NB4 (cell line): ENCODE measurements around the gene CIAO3.

ENCODE experiments used
- MYC ChIP-seq: IDR thresholded peaks from 2 replicates; pipeline ENCODE4 v1.6.1; 2011; ENCODE audit warnings: low read depth, low read length
- POLR2A ChIP-seq: IDR thresholded peaks from 2 replicates; pipeline ENCODE4 v1.6.1; 2011; ENCODE audit warnings: mild to moderate bottlenecking; ENCODE audit not compliant: insufficient read length; ENCODE audit errors: extremely low read depth
- TF ChIP-seq, protein P1 (sequence below): IDR thresholded peaks from 2 replicates; pipeline ENCODE4 v1.6.1; 2011; ENCODE audit warnings: low read depth, low read length

DNA sequence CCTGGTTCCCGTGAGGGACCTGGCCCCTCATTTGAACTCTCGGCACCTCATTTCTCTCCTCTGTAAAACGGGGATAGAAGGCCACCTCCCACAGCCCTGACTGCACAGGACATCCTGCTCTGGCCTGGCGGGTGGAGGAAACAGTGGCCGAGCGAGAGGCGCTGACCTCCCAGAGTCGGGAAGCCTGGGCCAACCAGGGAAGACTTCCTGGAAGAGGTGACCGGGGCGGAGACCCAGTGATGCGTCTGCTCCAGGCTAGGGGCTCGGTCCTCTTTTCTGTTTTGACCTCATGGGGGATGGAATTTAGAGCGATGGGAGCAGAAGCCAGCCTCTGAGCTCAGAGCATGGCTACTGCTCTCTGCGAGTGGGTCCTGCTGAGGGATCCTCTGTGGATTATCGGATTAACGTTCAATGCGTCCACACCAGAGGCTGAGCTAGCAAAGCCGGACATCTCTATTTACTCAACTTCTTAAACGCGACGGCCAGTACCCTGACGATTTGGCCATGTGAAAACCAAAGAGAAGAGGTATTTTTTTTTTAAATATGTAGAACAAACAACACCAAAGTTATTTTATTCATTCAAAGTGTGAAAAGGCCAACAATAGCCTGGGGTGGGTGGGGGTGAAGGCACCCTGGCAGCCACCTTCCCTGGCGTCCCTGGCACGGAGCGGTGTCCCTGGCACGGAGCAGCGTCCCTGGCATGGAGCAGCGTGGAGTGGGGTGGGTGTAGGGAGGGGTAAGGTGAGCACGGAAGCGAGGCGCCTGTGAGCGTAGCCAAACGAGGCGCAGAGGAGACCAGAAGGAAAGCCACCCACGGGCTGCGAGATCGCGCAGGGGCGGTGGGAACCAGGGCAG lies 10.6 kb upstream of the CIAO3 start:
- TF ChIP-seq POLR2A (no peak), MYC (no peak)
- TF ChIP-seq, protein P1, sequence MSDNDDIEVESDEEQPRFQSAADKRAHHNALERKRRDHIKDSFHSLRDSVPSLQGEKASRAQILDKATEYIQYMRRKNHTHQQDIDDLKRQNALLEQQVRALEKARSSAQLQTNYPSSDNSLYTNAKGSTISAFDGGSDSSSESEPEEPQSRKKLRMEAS: no peak
